Heart left ventricle (tissue), 16 donors: Measurements from ENCODE around the gene RHBDF2. TPM values are rescaled to one million over a fixed set of nuclear protein-coding genes. Genes with fewer than 3 reads are reported as not detected.

Experiments
- ATAC-seq, 4 donors: fragments of 200-7000 bp; cut with Tn5 transposase; one replicate each; pipeline ENCODE4 v1.9.1; 2020 to 2022; ENCODE audit warnings: moderate library complexity in 4 of 4, mild to moderate bottlenecking in 3 of 4, moderate number of reproducible peaks in 1 of 4
- DNase-seq, 5 donors: peaks; one replicate each; pipeline ENCODE4 v3.0.0-alpha.2; 2020
- H3K27ac ChIP-seq, 12 donors: fragments of 200-600 bp; sonication (generic) in 4 of 12; one replicate each; pipeline versions ENCODE4 v1.5.0 to v1.8.0; 2016 to 2022; ENCODE audit warnings: mild to moderate bottlenecking in 2 of 12
- H3K27me3 ChIP-seq, 9 donors: fragments of 200-600 bp; sonication (generic) in 2 of 9; one replicate each; pipeline versions ENCODE4 v1.5.1 to v1.8.0; 2016 to 2022; ENCODE audit warnings: mild to moderate bottlenecking in 3 of 9
- H3K36me3 ChIP-seq, 9 donors: fragments of 200-600 bp; sonication (generic) in 2 of 9; one replicate each; pipeline versions ENCODE4 v1.5.0 to v1.8.0; 2018 to 2022; ENCODE audit warnings: mild to moderate bottlenecking in 2 of 9
- H3K4me1 ChIP-seq, 12 donors: fragments of 200-600 bp; sonication (generic) in 4 of 12; one replicate each; pipeline versions ENCODE4 v1.5.0 to v1.8.0; 2016 to 2022; ENCODE audit warnings: mild to moderate bottlenecking in 3 of 12
- H3K4me3 ChIP-seq, 12 donors: fragments of 200-600 bp; sonication (generic) in 4 of 12; one replicate each; pipeline versions ENCODE4 v1.5.0 to v1.8.0; 2017 to 2022; ENCODE audit warnings: mild to moderate bottlenecking in 9 of 12, moderate library complexity in 4 of 12
- H3K9me3 ChIP-seq, 12 donors: fragments of 200-600 bp; sonication (generic) in 4 of 12; one replicate each; pipeline versions ENCODE4 v1.5.0 to v1.8.0; 2016 to 2022; ENCODE audit warnings: mild to moderate bottlenecking in 1 of 12
- POLR2A ChIP-seq, 2 donors: fragments of 450-650 bp; IDR thresholded peaks; one replicate each; pipeline ENCODE4 v1.6.1; 2017; ENCODE audit warnings: antibody characterized with exemption in 2 of 2, mild to moderate bottlenecking in 2 of 2, moderate library complexity in 2 of 2
- WGBS, 4 donors: extraction: QIAGEN DNeasy Blood & Tissue Kit in 2 of 4; methylation state at CpG; one replicate each; pipeline versions ENCODE4 v1.1.5 to v1.1.7; 2013 to 2018; 5-methylcytosine and 5-hydroxymethylcytosine counted together
- intact Hi-C, 10 donors: fragments of 100-400 bp; cut with DNase I; formaldehyde crosslinking; loops; one replicate each; pipeline versions ENCODE4 v1.11.1 to v1.14.2; 2022
- polyA plus RNA-seq, 2 donors: library from polyadenylated mRNA; stranded (reverse); fragments of 200-250 nt; gene quantifications; one replicate each; pipeline ENCODE4 v1.2.3, GENCODE V29; 2013
- total RNA-seq, 9 donors: library from RNA; depleted of rRNA in 2 of 9; stranded (reverse); fragments of >200 nt in 2 of 9; fragmentation: NEBNext Ultra II Directional in 3 of 9; extraction: Animal tissue kit (Norgen Biotek cat#: 25700) in 3 of 9; gene quantifications; one replicate each; pipeline versions ENCODE4 v1.1.0 to v1.2.4, GENCODE V29; 2016 to 2023
- TF ChIP-seq, protein P1 (sequence below), 12 donors: fragments of 200-600 bp; sonication (generic) in 4 of 12; IDR thresholded peaks; one replicate each; pipeline versions ENCODE4 v1.5.0 to v1.8.0; 2018 to 2022; ENCODE audit warnings: antibody characterized with exemption in 12 of 12, mild to moderate bottlenecking in 5 of 12
- donor health status: ischemic (EF 13 %, LVEDD 7.1; RV severe dilation, severe dysfunction).
- donor health status: healthy with polysubstance abuse.
- donor health status: DM: no; HTN: yes; CAD: no.
- donor health status: DM: no; HTN: no; CAD: no.
- donor health status: ischemic (EF 25% LVEDD 6.9; RV normal size, moderate dysfunction).
- donor health status: ischemic (EF 25% LVEDD 5.7; RV mildly dilated, moderate dysfunction).
- donor health status: healthy.
- donor health status: DM: yes; HTN: yes; CAD: no.
- donor health status: ischemic (EF 35%, LVEDD 5.7; RV mildly dilated, moderate dysfunction).
- donor health status: nonischemic (EF 11% LVEDD 7.7; RV severe dilation, severe dysfunction).
- donor health status: DM: yes; HTN: yes; CAD: no.
- donor health status: PGD.
- donor health status: ischemic (EF 29% LVEDD 5.4; RV normal size, mild dysfunction).
- donor health status: nonischemic (EF 23%, LVEDD 6.1; RV moderate dilation, normal function).

The RHBDF2 gene
- total and polyA plus RNA-seq, 11 donors: 6.3 to 49.4 (median 14.1) TPM

DNA sequence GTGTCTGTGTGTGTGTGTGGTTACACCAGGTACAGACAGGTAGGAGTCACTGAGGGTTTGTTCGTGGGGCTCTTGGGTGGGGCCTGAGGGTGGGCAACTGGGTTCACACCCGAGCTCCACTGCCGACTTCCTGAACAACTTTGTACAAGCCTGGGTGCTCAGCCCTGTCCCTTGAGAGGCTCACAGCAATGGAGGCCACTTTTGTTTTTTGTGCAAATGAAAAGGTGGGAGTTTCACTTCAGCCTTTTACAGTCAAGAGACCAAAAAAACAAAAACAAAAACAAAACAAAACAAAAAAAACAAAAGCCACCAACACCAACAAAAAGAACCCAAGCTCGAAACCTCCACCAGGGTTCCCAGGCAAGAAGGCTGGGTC lies 2.4 kb downstream of the RHBDF2 start:
- Histone ChIP-seq H3K4me3 (peak overlapping the region in 4 of 12 donors; percentile 62 to 85 (median 82)), H3K4me1 (peaks cover 10 to 87% (median 47%) of the 10 kb centered on the region in 12 donors), H3K27me3 (no peaks in the 10 kb centered on the region), H3K36me3 (peaks cover 0 to 5% (median 0%) of the 10 kb centered on the region in 9 donors), H3K27ac (peak overlapping the region in 11 of 12 donors; percentile 87 to 96 (median 93)), H3K9me3 (no peaks in the 10 kb centered on the region)
- WGBS, 4 donors: 59 to 78% (median 66%) methylated on average over 4 of the region's 4 CpGs
- TF ChIP-seq, protein P1, sequence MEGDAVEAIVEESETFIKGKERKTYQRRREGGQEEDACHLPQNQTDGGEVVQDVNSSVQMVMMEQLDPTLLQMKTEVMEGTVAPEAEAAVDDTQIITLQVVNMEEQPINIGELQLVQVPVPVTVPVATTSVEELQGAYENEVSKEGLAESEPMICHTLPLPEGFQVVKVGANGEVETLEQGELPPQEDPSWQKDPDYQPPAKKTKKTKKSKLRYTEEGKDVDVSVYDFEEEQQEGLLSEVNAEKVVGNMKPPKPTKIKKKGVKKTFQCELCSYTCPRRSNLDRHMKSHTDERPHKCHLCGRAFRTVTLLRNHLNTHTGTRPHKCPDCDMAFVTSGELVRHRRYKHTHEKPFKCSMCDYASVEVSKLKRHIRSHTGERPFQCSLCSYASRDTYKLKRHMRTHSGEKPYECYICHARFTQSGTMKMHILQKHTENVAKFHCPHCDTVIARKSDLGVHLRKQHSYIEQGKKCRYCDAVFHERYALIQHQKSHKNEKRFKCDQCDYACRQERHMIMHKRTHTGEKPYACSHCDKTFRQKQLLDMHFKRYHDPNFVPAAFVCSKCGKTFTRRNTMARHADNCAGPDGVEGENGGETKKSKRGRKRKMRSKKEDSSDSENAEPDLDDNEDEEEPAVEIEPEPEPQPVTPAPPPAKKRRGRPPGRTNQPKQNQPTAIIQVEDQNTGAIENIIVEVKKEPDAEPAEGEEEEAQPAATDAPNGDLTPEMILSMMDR (IDR thresholded peaks at IDR 0.05): no peak
- no peak for TF ChIP-seq POLR2A (IDR thresholded peaks at IDR 0.05)
- ATAC-seq (no peak), DNase-seq (no peak)
- intact Hi-C loops: loop anchor here in 1 of 10 donors (1.0 kb wide), 1 partner anchor 14 kb away; no protein-coding TSS in a partner anchor

GRCh38 chr17:76497979-76498875 lies 3.0 kb downstream of the RHBDF2 start:
- H3K27ac ChIP-seq: peak overlapping the region; percentile 70 to 98 (median 92)
- ATAC-seq (peak; percentile 64 to 86 (median 78)), DNase-seq (peak; percentile 87 to 94 (median 90))
- peaks cover 0 to 5% (median 0%) of the 10 kb centered on the region in 9 donors for H3K36me3 ChIP-seq
- WGBS, 4 donors: 13 to 22% (median 13%) methylated on average over 25 to 31 of the region's 31 CpGs
- H3K4me1 ChIP-seq: peaks cover 10 to 93% (median 53%) of the 10 kb centered on the region in 12 donors
- intact Hi-C loops: loop anchor here in 1 of 10 donors (1.0 kb wide), 1 partner anchor 13 kb away; no protein-coding TSS in a partner anchor
- H3K4me3 ChIP-seq: peak overlapping the region in 9 of 12 donors; percentile 11 to 85 (median 24)
- TF ChIP-seq POLR2A (IDR thresholded peaks at IDR 0.05): peak in 1 of 2 donors; percentile 29
- TF ChIP-seq, protein P1 (IDR thresholded peaks at IDR 0.05): no peak
- no peaks in the 10 kb centered on the region for H3K27me3 ChIP-seq
- H3K9me3 ChIP-seq: no peaks in the 10 kb centered on the region

GRCh38 chr17:76497699-76497978 lies 3.6 kb downstream of the RHBDF2 start:
- Histone ChIP-seq H3K9me3 (no peaks in the 10 kb centered on the region), H3K4me3 (peak overlapping the region in 7 of 12 donors; percentile 18 to 40 (median 28)), H3K27ac (peak overlapping the region; percentile 70 to 98 (median 92)), H3K27me3 (no peaks in the 10 kb centered on the region), H3K36me3 (peaks cover 0 to 5% (median 0%) of the 10 kb centered on the region in 9 donors), H3K4me1 (peaks cover 10 to 94% (median 58%) of the 10 kb centered on the region in 12 donors)
- intact Hi-C loops: no loop called here
- TF ChIP-seq, protein P1 (IDR thresholded peaks at IDR 0.05): no peak
- ATAC-seq (no peak), DNase-seq (no peak)
- 6 to 36% (median 21%) methylated on average over 2 of the region's 2 CpGs; no CpG with 5 or more reads in 1 of the 4 donors for WGBS, 4 donors

- ATAC-seq (no peak), DNase-seq (no peak)
- peaks cover 0 to 5% (median 0%) of the 10 kb centered on the region in 9 donors for H3K36me3 ChIP-seq
- WGBS, 4 donors: 90 to 98% (median 92%) methylated on average over 6 of the region's 6 CpGs
- peaks cover 12 to 94% (median 59%) of the 10 kb centered on the region in 12 donors for H3K4me1 ChIP-seq
- H3K27ac ChIP-seq: peak overlapping the region in 3 of 12 donors; percentile 87 to 98 (median 93)
- no peak overlapping the region for H3K4me3 ChIP-seq
- intact Hi-C loops: no loop called here
- H3K9me3 ChIP-seq: no peaks in the 10 kb centered on the region
- no peaks in the 10 kb centered on the region for H3K27me3 ChIP-seq
- TF ChIP-seq POLR2A (IDR thresholded peaks at IDR 0.05): no peak
- TF ChIP-seq, protein P1 (IDR thresholded peaks at IDR 0.05): no peak
Measured at GRCh38 chr17:76496464-76496863, 4.8 kb downstream of the RHBDF2 start.
